Gastroesophageal sphincter (tissue), 4 donors: ENCODE data around the gene HIRA. TPM values are rescaled to one million over a fixed set of nuclear protein-coding genes. Genes with fewer than 3 reads are reported as not detected.

Source experiments
- ATAC-seq: fragments of 150-250 bp; one replicate; pipeline ENCODE4 v1.9.1; 2016; ENCODE audit warnings: mild to moderate bottlenecking, moderate library complexity
- H3K27ac ChIP-seq, 4 donors: fragments of 200-600 bp; sonication (generic) in 3 of 4; 1 replicate in 3 of 4; 2 replicates in 1 of 4; pipeline ENCODE4 v1.5.1; 2016 to 2019
- H3K27me3 ChIP-seq: fragments of 200-600 bp; sonication (generic); one replicate; pipeline ENCODE4 v1.5.1; 2019
- H3K36me3 ChIP-seq, 2 donors: fragments of 200-600 bp; sonication (generic); one replicate each; pipeline ENCODE4 v1.5.1; 2019; ENCODE audit warnings: control low read depth in 1 of 2
- H3K4me1 ChIP-seq, 3 donors: fragments of 200-600 bp; sonication (generic); 1 replicate in 2 of 3; 2 replicates in 1 of 3; pipeline ENCODE4 v1.5.1; 2016 to 2019; ENCODE audit warnings: control low read depth in 2 of 3
- H3K4me3 ChIP-seq, 2 donors: fragments of 200-600 bp; sonication (generic); one replicate each; pipeline ENCODE4 v1.5.1; 2019; ENCODE audit warnings: mild to moderate bottlenecking in 1 of 2, moderate library complexity in 1 of 2
- H3K9me3 ChIP-seq, 3 donors: fragments of 200-600 bp; sonication (generic); one replicate each; pipeline ENCODE4 v1.5.1; 2017 to 2019; ENCODE audit warnings: control low read depth in 2 of 3
- EP300 ChIP-seq: sonication (generic); formaldehyde crosslinking; IDR thresholded peaks from one replicate; pipeline ENCODE4 v1.6.1; 2017; ENCODE audit warnings: antibody characterized with exemption, mild to moderate bottlenecking
- POLR2A ChIP-seq, 2 donors: fragments of 450-650 bp; IDR thresholded peaks; one replicate each; pipeline ENCODE4 v1.6.1; 2017; ENCODE audit warnings: antibody characterized with exemption in 2 of 2, mild to moderate bottlenecking in 2 of 2, moderate library complexity in 1 of 2
- POLR2AphosphoS5 ChIP-seq: sonication (generic); formaldehyde crosslinking; IDR thresholded peaks from one replicate; pipeline ENCODE4 v1.6.1; 2017; ENCODE audit warnings: antibody characterized with exemption
- WGBS, 2 donors: methylation state at CpG; one replicate each; pipeline ENCODE4 v1.1.5; 2018; ENCODE audit warnings: low coverage in 1 of 2; 5-methylcytosine and 5-hydroxymethylcytosine counted together
- total RNA-seq, 4 donors: library from RNA; depleted of rRNA; stranded (reverse); fragments of >200 nt; gene quantifications; one replicate each; pipeline ENCODE4 v1.1.0, GENCODE V29; 2016
- TF ChIP-seq, protein P1 (sequence below), 4 experiments: fragments of 200-600 bp in 2 of 4; fragments of 450-650 bp in 2 of 4; sonication (generic) in 1 of 4; IDR thresholded peaks; one replicate each; pipeline ENCODE4 v1.5.1; 2017 to 2019; ENCODE audit warnings: antibody characterized with exemption in 4 of 4, mild to moderate bottlenecking in 2 of 4, moderate library complexity in 2 of 4

Gene HIRA
- total RNA-seq, 4 donors from 2014 or later = 20.5 to 35.6 (median 26.0) TPM

DNA sequence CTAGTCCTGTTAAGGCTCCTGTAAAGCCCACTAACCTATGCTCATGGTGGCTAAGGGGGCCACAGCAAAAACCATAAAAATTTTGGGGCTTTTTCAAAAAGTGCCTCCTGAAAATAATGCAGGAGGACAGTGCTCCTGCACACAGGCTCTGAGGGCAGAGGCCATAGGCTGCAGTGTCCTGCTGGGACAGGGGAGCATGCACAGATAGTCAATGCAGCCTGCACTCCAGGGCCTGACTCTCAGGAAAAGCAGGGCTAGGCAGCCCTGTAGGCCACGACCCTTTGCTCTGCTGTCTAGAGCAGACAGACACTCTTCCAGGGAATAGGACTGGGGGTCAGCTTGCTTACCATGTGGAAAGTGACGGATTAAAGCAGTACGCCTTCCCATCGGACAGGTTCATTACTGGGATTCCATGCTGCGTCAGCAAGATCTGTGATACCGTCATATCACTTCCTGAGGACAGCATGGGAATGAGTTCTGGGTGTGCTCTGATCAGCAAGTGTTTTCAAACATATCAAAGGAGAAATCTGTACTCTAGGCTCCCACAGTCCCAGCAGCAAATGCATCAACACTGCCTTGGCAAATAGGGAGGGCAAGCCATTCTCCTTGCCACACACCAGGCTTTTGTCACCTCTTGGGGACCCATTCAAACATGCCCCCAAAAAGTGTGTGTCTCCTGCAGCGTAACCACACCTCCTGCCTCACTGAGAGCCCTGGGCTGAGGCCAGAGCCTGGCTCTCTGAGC lies 75.9 kb downstream of the HIRA start:
- Histone ChIP-seq H3K9me3 (no peaks in the 10 kb centered on the region), H3K4me1 (no peaks in the 10 kb centered on the region), H3K36me3 (peaks cover 0 to 100% of the 10 kb centered on the region in 2 donors), H3K4me3 (no peak overlapping the region), H3K27ac (no peak overlapping the region), H3K27me3 (no peaks in the 10 kb centered on the region)
- WGBS, 2 donors = 77 to 100% methylated on average over 1 to 4 of the region's 7 CpGs
- ATAC-seq = no peak
- TF ChIP-seq POLR2AphosphoS5 (no peak), EP300 (no peak), POLR2A (IDR thresholded peaks at IDR 0.05) (no peak)
- TF ChIP-seq, protein P1, sequence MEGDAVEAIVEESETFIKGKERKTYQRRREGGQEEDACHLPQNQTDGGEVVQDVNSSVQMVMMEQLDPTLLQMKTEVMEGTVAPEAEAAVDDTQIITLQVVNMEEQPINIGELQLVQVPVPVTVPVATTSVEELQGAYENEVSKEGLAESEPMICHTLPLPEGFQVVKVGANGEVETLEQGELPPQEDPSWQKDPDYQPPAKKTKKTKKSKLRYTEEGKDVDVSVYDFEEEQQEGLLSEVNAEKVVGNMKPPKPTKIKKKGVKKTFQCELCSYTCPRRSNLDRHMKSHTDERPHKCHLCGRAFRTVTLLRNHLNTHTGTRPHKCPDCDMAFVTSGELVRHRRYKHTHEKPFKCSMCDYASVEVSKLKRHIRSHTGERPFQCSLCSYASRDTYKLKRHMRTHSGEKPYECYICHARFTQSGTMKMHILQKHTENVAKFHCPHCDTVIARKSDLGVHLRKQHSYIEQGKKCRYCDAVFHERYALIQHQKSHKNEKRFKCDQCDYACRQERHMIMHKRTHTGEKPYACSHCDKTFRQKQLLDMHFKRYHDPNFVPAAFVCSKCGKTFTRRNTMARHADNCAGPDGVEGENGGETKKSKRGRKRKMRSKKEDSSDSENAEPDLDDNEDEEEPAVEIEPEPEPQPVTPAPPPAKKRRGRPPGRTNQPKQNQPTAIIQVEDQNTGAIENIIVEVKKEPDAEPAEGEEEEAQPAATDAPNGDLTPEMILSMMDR (IDR thresholded peaks at IDR 0.05) = no peak

DNA sequence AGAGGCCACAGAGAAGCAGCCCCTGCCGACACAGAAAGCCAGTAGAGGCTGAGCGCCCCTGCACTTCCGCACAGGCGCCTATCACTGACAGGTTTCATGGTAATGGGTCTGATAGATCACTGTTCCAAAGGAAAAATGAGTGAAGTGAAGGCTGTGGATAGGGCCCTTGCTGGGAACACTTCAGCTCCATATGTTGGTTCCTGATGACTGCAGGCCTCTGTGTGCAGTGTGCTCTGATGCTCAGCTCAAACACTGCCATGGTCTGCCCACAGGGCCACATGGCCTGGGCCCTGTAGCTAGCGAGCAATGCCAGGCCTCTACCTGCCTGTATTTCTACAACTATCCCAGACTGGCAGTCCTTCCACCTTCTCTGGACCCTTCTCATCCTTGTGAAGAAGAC lies 77.3 kb downstream of the HIRA start:
- no peak for ATAC-seq
- Histone ChIP-seq H3K36me3 (peaks cover 0 to 100% of the 10 kb centered on the region in 2 donors), H3K27me3 (no peaks in the 10 kb centered on the region), H3K4me3 (no peak overlapping the region), H3K9me3 (no peaks in the 10 kb centered on the region), H3K4me1 (no peaks in the 10 kb centered on the region), H3K27ac (no peak overlapping the region)
- TF ChIP-seq POLR2A (IDR thresholded peaks at IDR 0.05) (no peak), EP300 (no peak), POLR2AphosphoS5 (no peak)
- TF ChIP-seq, protein P1 (IDR thresholded peaks at IDR 0.05) = no peak
- WGBS, 2 donors = 100% methylated on average over 1 of the region's 5 CpGs

DNA sequence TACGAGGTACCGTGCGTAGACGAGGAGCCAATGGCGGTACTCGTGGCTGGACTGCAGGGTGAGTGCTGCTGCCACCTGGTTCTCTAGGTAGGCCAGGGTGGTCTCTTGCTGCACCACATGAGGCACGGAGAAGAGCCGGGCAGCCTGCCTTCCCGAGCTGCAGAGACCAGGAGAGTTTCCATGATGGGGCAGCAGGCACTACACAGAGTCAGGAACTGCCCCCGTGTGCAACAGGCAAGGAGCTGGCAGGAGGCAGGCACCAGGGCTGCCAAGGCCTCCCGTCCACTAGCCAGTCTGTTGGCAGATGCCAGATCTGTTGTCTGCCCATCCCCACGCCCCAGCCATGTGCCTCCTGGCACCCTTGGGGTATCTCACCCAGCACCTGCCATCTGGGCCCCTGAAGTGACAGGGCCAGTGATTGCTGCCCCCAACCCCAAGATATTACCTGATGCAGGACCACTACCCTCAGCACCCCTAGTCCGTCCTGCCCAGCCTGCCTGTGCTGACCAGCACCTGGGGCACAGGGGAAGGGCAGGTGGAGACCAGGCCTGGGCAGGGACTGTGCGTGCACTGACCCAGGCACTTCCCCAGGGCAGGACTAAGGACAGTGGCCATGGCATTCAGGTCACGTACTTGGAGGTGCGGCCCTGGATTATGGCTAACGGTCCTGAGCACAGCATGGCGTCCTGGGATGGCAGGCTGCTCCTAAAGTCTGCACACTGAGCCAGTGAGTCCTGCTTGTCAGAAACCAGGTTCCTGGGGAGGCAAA lies 78.0 kb downstream of the HIRA start:
- no peak overlapping the region for H3K27ac ChIP-seq
- no peaks in the 10 kb centered on the region for H3K4me1 ChIP-seq
- H3K9me3 ChIP-seq = no peaks in the 10 kb centered on the region
- peaks cover 0 to 100% of the 10 kb centered on the region in 2 donors for H3K36me3 ChIP-seq
- H3K4me3 ChIP-seq = no peak overlapping the region
- no peaks in the 10 kb centered on the region for H3K27me3 ChIP-seq
- WGBS, 2 donors = 86% methylated on average over 7 of the region's 18 CpGs; no CpG with 5 or more reads in 1 of the 2 donors
- no peak for ATAC-seq
- TF ChIP-seq POLR2A (IDR thresholded peaks at IDR 0.05) (no peak), EP300 (no peak), POLR2AphosphoS5 (no peak)
- TF ChIP-seq, protein P1 (IDR thresholded peaks at IDR 0.05) = no peak

DNA sequence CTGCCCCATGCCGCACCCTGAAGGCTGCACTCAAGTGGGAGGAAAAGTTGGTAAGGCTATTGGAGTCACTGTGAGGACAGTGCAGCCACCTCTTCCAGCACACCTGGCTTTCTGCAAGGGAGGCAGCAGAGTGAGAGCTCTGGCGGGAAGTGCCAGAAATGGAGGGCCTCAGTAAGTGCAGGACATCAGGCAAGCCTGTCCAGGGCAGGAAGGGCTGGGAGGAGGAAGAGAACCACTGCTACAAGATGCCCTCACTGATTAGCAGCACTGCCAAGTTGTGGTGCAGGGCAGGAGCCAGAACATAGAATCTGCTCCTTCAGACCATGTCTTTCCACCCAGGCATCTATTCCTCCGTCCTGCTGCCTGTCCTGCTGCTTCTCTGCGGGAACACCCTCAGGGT lies 78.8 kb downstream of the HIRA start:
- H3K27me3 ChIP-seq = no peaks in the 10 kb centered on the region
- no peak overlapping the region for H3K27ac ChIP-seq
- H3K9me3 ChIP-seq = no peaks in the 10 kb centered on the region
- no peak overlapping the region for H3K4me3 ChIP-seq
- TF ChIP-seq EP300 (no peak), POLR2A (IDR thresholded peaks at IDR 0.05) (no peak)
- no peak for ATAC-seq
- 100% methylated on average over 3 of the region's 4 CpGs; no CpG with 5 or more reads in 1 of the 2 donors for WGBS, 2 donors
- H3K36me3 ChIP-seq = peaks cover 0 to 100% of the 10 kb centered on the region in 2 donors
- no peaks in the 10 kb centered on the region for H3K4me1 ChIP-seq

DNA sequence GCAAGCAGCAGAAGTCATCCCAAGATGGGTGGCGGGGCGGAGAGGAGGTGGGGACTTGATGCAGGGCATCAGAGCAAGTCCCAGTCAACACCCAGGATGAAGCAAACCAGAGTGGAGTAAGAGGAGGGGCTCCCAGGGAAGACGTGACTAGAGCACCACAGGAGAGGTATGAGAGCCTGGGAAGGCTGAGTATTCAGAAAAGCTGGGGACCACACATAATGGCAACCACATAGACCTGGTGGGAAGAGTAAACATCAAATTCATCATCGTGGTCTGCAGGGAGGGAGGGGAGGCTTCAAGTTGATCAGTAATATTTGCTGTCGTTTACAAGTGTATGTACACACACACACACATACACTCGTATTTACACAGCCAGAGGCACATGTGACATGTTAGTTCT lies 79.3 kb downstream of the HIRA start:
- Histone ChIP-seq H3K9me3 (no peaks in the 10 kb centered on the region), H3K27ac (no peak overlapping the region), H3K36me3 (peaks cover 0 to 100% of the 10 kb centered on the region in 2 donors), H3K4me1 (no peaks in the 10 kb centered on the region), H3K4me3 (no peak overlapping the region), H3K27me3 (no peaks in the 10 kb centered on the region)
- WGBS, 2 donors = 88 to 90% methylated on average over 2 to 5 of the region's 6 CpGs
- TF ChIP-seq, protein P1 (IDR thresholded peaks at IDR 0.05) = no peak
- TF ChIP-seq EP300 (no peak), POLR2A (IDR thresholded peaks at IDR 0.05) (no peak), POLR2AphosphoS5 (no peak)
- ATAC-seq = no peak
